Islet precursor cell (in vitro differentiated cells): ENCODE data around the gene ZNF784.
"Not testable (repeated sequence)": the region's sequence is repeated elsewhere in the genome, so short reads cannot be mapped to it uniquely, and the experiment has no call there.

Source experiments
- DNase-seq: peaks from one replicate; pipeline ENCODE4 v3.0.0-alpha.2; 2018

Gene ZNF784

DNA sequence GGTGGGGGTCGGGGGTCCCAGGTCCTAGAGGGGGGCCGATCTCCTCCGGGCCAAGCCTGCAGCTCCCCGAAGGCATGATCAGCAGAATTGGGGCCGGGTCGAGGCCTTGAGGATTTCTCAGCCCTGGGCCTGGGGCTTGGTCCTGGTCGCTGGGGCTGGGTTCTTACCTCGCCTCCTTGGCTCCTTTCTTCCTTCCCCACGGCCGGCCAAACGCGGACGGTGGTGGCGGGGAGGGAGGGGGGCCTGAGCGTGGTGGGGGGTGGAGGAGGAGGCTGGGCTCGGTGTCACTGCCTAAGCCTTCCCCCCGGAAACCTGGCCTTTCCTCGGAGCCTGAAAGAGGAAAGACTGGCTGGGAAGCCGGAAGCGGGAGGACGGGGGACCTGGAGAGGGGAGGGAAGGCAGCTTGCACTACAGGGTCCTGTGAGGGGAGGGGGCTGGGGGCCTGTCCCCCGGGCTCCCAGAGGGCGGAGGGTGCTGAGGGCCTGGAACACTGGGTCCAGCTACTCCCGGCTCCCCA, 43.7 kb downstream of the ZNF784 start, which contains the start of gene ZNF579:
TSS of gene ZNF579 (minus strand) at position 221 of the 517 bp plus-strand sequence. CDS start 1,209 bp downstream, outside the sequence.
- peak; percentile 91 for DNase-seq

DNA sequence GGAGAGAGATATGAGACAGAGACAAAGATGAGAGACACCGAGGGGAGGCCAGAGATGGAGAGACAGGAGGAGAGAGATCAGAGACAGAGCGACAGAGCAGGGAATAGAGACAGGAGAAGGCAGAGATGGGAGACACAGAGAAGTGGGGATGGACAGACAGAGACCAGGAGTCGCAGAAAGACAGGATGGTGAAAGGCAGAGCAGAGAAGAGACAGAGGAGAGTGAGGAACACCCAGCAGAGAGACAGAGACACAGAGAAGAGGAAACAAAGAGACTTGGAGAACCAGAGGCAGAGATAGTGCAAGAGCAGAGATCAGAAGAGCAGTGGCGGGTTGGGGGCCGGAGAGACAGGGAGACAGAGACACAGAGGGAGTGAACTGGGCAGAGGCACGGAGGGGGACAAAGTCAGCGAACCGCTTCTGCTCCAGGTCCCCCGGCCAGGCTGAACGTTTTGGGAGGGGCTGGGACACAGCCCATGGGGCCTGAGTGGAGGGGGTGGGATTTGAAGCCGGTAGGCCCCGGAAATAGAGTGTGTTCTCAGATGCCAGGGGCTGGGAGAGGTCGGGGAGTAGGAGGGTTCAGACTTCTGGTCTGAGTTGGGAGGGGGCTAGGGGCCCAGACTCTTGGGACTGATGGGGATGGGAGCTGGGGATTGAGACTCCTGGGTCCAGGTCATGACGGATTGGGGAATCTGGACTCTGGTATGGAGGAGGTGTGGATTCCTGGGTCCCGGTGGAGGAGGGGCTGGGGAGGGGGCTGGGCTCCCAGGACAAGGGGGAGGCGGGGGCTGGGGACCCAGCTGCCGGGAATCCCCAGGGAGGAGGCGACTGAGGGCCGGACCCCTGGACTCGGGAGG, 44.4 kb downstream of the ZNF784 start:
- DNase-seq = peak; percentile 68

DNA sequence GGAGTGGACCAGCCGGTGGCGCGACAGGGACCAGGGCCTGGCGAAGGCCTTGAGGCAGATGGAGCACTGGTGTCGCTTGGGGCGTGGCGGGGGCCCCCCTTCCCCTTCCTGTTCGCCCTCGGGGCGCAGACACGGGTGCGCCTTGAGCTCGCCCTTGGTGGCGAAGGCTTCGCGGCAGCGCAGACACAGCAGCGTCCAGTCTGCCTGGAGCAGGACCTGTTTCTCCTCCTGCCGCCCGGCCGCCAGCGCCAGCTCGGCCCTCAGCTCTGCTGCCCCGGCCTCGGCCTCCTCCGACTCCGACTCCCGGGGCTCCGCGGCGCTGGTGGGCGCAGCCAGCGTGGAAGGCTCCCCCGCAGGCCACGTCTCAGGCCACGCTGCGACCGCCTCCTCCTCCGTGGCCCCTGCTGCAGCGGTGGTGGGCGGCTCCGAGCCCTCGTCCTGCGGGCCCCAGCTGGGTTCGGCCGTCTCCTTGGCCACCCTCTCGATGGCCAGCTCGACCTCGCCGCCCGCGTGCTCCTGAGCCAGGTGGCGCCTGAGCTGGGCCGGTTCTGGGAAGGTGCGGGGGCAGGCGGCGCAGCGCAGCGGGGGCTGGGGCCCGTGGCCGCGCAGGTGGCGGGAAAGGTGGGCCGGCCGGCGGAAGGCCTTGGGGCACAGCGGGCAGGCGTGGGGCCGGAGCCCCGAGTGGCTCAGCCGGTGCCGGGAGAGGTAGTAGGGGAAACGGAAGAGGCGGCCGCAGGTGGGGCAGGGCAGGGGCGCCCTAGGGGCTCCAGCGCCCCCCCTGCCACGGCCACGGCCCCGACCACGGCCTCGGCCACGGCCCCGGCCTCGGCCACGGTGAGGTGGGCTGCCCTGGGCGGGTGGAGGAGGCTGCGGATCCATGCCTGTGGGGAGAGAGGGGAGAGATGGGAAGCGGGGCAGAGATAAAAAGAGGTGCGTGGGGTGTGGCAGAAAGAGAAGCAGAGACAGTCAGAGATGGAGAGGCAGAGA, 45.3 kb downstream of the ZNF784 start:
- DNase-seq = no peak

DNA sequence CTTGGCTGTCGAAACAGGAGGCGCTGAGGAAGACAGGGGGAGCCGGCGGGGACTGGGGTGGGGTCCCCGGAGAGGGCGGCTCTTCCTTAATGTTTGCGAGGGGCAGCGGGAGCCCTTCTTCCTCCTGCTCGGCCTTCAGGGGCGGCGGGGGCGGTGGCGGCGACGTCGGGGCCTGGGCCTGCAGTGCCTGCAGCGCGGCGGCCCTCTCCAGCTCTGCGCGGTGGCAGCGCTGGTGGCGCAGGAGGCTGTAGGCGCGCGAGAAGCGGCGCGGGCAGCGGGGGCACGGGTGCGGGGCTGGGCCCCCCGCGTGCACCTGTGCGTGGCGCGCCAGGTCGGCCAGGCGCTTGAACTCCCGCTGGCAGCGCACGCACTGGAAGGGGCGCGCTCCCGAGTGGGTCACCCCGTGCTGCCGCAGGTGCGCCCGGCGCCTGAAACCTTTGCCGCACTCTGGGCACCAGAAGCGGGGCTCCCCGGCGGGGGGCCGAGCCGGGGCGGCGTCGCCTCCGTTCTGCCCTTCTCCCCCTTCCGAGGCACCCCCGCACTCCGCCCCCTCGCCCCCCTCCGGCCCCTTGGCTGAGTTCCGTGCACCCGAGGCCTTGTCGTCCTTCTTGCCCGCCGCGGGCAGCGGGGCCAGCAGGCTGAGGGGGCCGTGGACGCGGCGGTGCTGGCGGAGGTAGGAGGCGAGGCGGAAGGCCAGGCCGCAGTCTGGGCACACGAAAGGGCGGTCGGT, 46.2 kb downstream of the ZNF784 start:
- no peak for DNase-seq

DNA sequence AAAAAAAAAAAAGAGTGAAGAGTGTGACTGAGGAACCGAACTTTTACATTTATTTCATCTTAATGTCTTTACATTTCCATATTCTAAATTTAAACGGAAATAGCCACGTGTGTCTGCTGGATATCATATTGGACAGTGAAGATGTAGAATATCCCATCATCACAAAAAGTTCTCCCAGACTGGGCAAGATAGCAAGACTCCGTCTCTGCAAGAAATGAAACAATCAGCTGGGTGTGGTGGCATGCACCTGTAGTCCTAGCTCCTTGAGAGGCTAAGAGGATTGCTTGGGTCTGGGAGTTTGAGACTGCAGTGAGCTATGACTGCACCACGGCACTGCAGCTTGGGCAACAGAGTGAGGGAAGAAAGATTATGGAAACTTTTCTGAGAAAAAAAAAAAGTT, 47.6 kb downstream of the ZNF784 start:
- DNase-seq = no peak

DNA sequence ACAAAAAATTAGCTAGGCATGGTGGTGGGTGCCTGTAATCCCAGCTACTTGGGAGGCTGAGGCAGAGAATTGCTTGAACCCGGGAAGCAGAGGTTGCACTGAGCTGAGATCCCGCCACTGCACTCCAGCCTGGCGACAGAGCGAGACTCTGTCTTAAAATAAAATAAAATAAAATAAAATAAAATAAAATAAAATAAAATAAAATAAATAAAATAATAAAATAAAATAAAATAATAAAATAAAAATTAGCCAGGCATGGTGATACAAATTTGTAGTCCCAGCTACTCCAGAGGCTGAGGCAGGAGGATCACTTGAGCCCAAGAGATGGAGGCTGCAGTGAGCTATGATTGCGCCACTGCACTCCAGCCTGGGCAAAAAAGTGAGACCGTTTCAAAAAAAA, 50.4 kb downstream of the ZNF784 start:
- DNase-seq = not testable (repeated sequence)
